Activated CD4-positive, alpha-beta T cell treated with anti-CD3 and anti-CD28 coated beads for 36 hours (primary cell): ENCODE results near the gene LYSMD4. TPM values are rescaled to one million over a fixed set of nuclear protein-coding genes. Genes with fewer than 3 reads are reported as not detected.
A peak's percentile ranks its signal among the peaks of the same experiment; 100 is the strongest.

Experiments
- ATAC-seq: fragments of 200-7000 bp; cut with Tn5 transposase; one replicate; pipeline ENCODE4 v1.10.0; 2021; ENCODE audit warnings: mild to moderate bottlenecking, moderate library complexity
- CTCF ChIA-PET: fragments of 350-600 bp; sonication (Branson Sonifier 250); formaldehyde crosslinking; loops from one replicate; lab custom pipeline; 2021; ENCODE audit warnings: antibody characterized with exemption; lab: Charles Lee
- POLR2A ChIA-PET: fragments of 350-600 bp; sonication (Branson Sonifier 250); formaldehyde crosslinking; loops from one replicate; lab custom pipeline; 2021; ENCODE audit warnings: antibody characterized with exemption, inconsistent platforms; lab: Charles Lee
- DNase-seq: peaks from one replicate; pipeline ENCODE4 v3.0.0-alpha.2; 2020
- H3K27ac Mint-ChIP-seq: one replicate; pipeline ENCODE4 v1.8.0; 2021; ENCODE audit warnings: mixed read lengths
- H3K27me3 Mint-ChIP-seq: one replicate; pipeline ENCODE4 v1.8.0; 2021; ENCODE audit warnings: mixed read lengths
- H3K36me3 Mint-ChIP-seq: one replicate; pipeline ENCODE4 v1.8.0; 2021; ENCODE audit warnings: low read depth, mixed read lengths
- H3K4me1 Mint-ChIP-seq: one replicate; pipeline ENCODE4 v1.8.0; 2021; ENCODE audit warnings: mixed read lengths
- H3K4me3 Mint-ChIP-seq: one replicate; pipeline ENCODE4 v1.8.0; 2021; ENCODE audit warnings: mild to moderate bottlenecking, moderate library complexity, mixed read lengths
- H3K9me3 Mint-ChIP-seq: one replicate; pipeline ENCODE4 v1.8.0; 2021; ENCODE audit warnings: low read depth, mixed read lengths
- intact Hi-C, 2 experiments: fragments of 100-400 bp; cut with DNase I in 1 of 2; cut with micrococcal nuclease in 1 of 2; formaldehyde crosslinking; loops; one replicate each; pipeline versions ENCODE4 v1.14.2 to v1.15.1; 2022 to 2024; cut with DNase I, micrococcal nuclease
- total RNA-seq, 2 experiments: library from RNA; stranded (reverse); gene quantifications; one replicate each; pipeline ENCODE4 v1.2.3, GENCODE V29; 2021

The LYSMD4 gene
- total RNA-seq, 2 experiments from 2014 or later, result 4.7 to 5.3 TPM

DNA sequence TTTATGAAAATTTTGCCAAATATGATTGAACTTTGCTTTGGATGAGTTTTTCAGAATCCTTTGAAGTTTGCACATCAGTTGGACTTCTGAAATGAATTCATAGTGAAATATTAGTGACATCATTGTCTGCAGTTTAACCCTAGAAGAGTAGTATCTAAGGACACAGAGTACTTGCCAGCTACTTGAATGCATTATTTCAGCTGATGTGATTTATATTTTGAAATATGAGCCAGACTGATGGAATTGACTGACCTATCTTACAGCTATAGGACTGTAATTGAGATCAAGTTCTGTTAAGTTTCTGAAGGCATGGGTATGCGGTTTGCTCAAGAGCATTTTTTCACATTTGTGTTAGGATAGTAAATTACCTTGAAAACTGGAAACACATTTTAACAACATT lies 51.2 kb downstream of the LYSMD4 start:
- ChIA-PET CTCF (interaction anchor here (0.6 to 1.7 kb wide), 5 partner anchors 9 to 387 kb away, joined by 3 to 4 read pairs (median 3); no protein-coding TSS in a partner anchor), POLR2A (no interaction called here)
- DNase-seq, result no peak
- peak overlapping the region; percentile 59 for H3K27ac Mint-ChIP-seq
- no peak overlapping the region for H3K4me3 Mint-ChIP-seq
- intact Hi-C loops, result no loop called here
- no peak for ATAC-seq
- H3K4me1 Mint-ChIP-seq, result peaks cover 28% of the 10 kb centered on the region
- peaks cover 46% of the 10 kb centered on the region for H3K36me3 Mint-ChIP-seq
- H3K9me3 Mint-ChIP-seq, result peaks cover 17% of the 10 kb centered on the region
- no peaks in the 10 kb centered on the region for H3K27me3 Mint-ChIP-seq

DNA sequence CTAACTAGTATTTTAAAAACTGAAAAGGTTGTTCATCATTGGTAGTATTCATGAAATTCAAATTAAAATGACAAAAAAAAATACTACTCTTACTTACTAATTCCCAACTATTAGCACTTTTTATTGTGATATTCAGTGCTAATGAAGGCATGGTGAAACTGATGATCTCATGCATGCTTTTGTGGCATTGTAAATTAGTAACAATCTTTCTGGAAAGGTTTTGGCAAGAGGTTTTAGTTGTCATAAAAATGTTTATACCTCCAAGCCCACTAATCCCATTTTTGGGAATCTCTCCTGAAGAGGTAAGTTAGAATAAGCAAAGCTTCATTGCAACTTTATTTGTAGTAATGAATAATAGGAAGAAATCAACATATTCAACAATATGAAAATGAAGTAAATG lies 53.0 kb downstream of the LYSMD4 start:
- Mint-ChIP-seq H3K27ac (no peak overlapping the region), H3K4me3 (no peak overlapping the region), H3K4me1 (peaks cover 28% of the 10 kb centered on the region), H3K9me3 (peaks cover 4% of the 10 kb centered on the region), H3K36me3 (peaks cover 35% of the 10 kb centered on the region), H3K27me3 (no peaks in the 10 kb centered on the region)
- ChIA-PET CTCF (interaction anchor here (0.7 kb wide), 1 partner anchor 39 kb away, joined by 3 read pairs; no protein-coding TSS in a partner anchor), POLR2A (no interaction called here)
- DNase-seq, result no peak
- intact Hi-C loops, result no loop called here
- ATAC-seq, result no peak

DNA sequence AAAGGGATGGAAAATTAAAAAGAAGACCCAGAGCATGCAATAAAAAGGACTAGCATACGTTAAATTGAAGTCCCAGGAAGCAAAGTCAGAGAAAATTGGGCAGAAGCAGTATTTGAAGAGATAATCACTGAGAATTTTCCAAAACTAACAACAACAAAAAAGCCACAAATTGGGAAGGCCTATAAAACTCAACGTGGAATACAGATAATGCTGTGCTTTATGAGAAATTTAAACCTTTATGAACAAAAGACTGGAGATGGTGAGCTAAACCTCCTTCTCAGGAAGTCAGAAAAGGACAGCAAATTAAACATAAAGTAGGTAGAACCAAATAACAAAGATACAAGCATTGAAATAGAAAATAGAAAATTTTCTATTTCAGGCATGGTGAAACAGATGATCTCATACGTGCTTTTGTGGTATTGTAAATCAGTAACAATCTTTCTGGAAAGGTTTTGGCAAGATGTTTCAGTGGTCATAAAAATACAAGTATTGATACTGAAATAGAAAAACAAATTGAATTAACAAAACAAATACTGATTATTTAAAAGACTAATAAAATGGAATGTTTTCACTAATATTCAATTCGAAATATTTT lies 55.6 kb downstream of the LYSMD4 start:
- Mint-ChIP-seq H3K36me3 (peaks cover 31% of the 10 kb centered on the region), H3K9me3 (no peaks in the 10 kb centered on the region), H3K27ac (no peak overlapping the region), H3K4me3 (no peak overlapping the region), H3K27me3 (no peaks in the 10 kb centered on the region), H3K4me1 (peaks cover 19% of the 10 kb centered on the region)
- ChIA-PET CTCF (no interaction called here), POLR2A (no interaction called here)
- intact Hi-C loops, result no loop called here
- no peak for DNase-seq
- ATAC-seq, result no peak

Other genes starting within 250 kb of the LYSMD4 start
- gene MEF2A, start 167.5 kb downstream of the LYSMD4 start, total RNA-seq, result 10 to 100 TPM; 16.5 to 20.9 TPM